Right lobe of liver (tissue), 4 donors: Measurements from ENCODE around the gene SMIM10L2A.

Experiments
- POLR2A ChIP-seq: fragments of 450-650 bp; IDR thresholded peaks from one replicate; pipeline ENCODE4 v1.6.1; 2017; ENCODE audit warnings: antibody characterized with exemption, mild to moderate bottlenecking
- TF ChIP-seq, protein P1 (sequence below), 4 donors: fragments of 200-600 bp in 3 of 4; fragments of 450-650 bp in 1 of 4; IDR thresholded peaks; one replicate each; pipeline versions ENCODE4 v1.5.1 to v1.8.0; 2016 to 2022; ENCODE audit warnings: antibody characterized with exemption in 4 of 4, mild to moderate bottlenecking in 2 of 4
- donor health status: DM: no; HTN: no; CAD: no.
- donor health status: DM: no; HTN: no; CAD: no.
- donor health status: DM: no; HTN: yes; CAD: no.

DNA sequence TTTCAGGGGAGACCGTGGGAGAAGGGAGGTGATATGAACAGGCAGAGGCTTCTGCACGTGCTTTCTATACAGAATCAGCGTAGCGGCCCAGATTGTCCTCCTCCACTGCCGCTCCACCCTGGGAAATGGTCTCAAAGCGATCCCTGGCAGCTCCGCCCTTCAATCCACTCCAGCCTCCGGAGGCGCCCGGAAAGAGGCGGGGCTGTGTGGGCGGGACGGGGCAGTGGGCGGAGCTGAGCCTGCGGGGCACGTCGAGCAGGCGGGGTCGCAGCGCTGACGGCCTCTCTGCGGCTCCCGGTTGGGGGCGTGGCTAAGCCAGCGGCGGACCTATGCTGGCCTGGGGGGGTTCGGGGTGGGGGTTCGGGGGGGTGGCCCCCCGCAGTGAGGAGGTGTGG is 210 bp upstream of the SMIM10L2A start:
- TF ChIP-seq POLR2A, result no peak
- TF ChIP-seq, protein P1, sequence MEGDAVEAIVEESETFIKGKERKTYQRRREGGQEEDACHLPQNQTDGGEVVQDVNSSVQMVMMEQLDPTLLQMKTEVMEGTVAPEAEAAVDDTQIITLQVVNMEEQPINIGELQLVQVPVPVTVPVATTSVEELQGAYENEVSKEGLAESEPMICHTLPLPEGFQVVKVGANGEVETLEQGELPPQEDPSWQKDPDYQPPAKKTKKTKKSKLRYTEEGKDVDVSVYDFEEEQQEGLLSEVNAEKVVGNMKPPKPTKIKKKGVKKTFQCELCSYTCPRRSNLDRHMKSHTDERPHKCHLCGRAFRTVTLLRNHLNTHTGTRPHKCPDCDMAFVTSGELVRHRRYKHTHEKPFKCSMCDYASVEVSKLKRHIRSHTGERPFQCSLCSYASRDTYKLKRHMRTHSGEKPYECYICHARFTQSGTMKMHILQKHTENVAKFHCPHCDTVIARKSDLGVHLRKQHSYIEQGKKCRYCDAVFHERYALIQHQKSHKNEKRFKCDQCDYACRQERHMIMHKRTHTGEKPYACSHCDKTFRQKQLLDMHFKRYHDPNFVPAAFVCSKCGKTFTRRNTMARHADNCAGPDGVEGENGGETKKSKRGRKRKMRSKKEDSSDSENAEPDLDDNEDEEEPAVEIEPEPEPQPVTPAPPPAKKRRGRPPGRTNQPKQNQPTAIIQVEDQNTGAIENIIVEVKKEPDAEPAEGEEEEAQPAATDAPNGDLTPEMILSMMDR (IDR thresholded peaks at IDR 0.05), result no peak
